HG02970 (cell line): Measurements from ENCODE around the gene TPM1.

Experiments
- ATAC-seq: cut with Tn5 transposase; IDR thresholded peaks from one replicate; pipeline ENCODE4 v1.9.1; 2021; ENCODE audit warnings: mild to moderate bottlenecking, moderate library complexity, moderate number of reproducible peaks; ENCODE audit not compliant: unreplicated experiment, low FRiP score

TPM1 gene

GRCh38 chr15:63072023-63072650 lies 29.6 kb downstream of the TPM1 start:
- no peak for ATAC-seq

GRCh38 chr15:63072809-63073277 lies 30.3 kb downstream of the TPM1 start:
- no peak for ATAC-seq

GRCh38 chr15:63073497-63074172 lies 31.1 kb downstream of the TPM1 start:
- ATAC-seq, result no peak

GRCh38 chr15:63075015-63075983 lies 32.8 kb downstream of the TPM1 start:
- ATAC-seq, result no peak

- ATAC-seq, result no peak
These were observed 33.6 kb downstream of the TPM1 start for GRCh38 chr15:63075984-63076713.

- no peak for ATAC-seq
These were observed 34.1 kb downstream of the TPM1 start for GRCh38 chr15:63076714-63077046.

GRCh38 chr15:63077952-63078351 lies 35.4 kb downstream of the TPM1 start:
- ATAC-seq, result no peak

GRCh38 chr15:63079947-63080626 lies 37.5 kb downstream of the TPM1 start:
- ATAC-seq, result no peak

GRCh38 chr15:63080634-63081250 lies 38.2 kb downstream of the TPM1 start:
- ATAC-seq, result no peak

GRCh38 chr15:63082366-63082765 lies 39.8 kb downstream of the TPM1 start:
- ATAC-seq, result no peak

- ATAC-seq, result no peak
These were observed 40.5 kb downstream of the TPM1 start for GRCh38 chr15:63083044-63083443.

- ATAC-seq, result no peak
These were observed 41.0 kb downstream of the TPM1 start for GRCh38 chr15:63083541-63083940.

GRCh38 chr15:63084806-63085205 lies 42.3 kb downstream of the TPM1 start:
- no peak for ATAC-seq

- no peak for ATAC-seq
These were observed 42.7 kb downstream of the TPM1 start for GRCh38 chr15:63085289-63085688.

- ATAC-seq, result no peak
These were observed 43.7 kb downstream of the TPM1 start for GRCh38 chr15:63086271-63086670.

- no peak for ATAC-seq
These were observed 44.4 kb downstream of the TPM1 start for GRCh38 chr15:63086947-63087346.

GRCh38 chr15:63088533-63089245 lies 46.1 kb downstream of the TPM1 start:
- no peak for ATAC-seq

- ATAC-seq, result no peak
These were observed 46.9 kb downstream of the TPM1 start for GRCh38 chr15:63089260-63090043.
